Left renal cortex interstitium (tissue), 4 donors: ENCODE results near the gene ACTN1. TPM values are rescaled to one million over a fixed set of nuclear protein-coding genes. Genes with fewer than 3 reads are reported as not detected.

Experiments
- DNase-seq, 4 donors: peaks; one replicate each; pipeline ENCODE4 v3.0.0-alpha.2; 2013; ENCODE audit warnings: low read depth in 4 of 4, low spot score in 2 of 4, missing footprints in 1 of 4
- polyA plus RNA-seq, 4 donors: library from polyadenylated mRNA; unstranded; fragments of 120-200 nt; gene quantifications; one replicate each; pipeline ENCODE4 v1.2.1, GENCODE V29; 2013; ENCODE audit not compliant: insufficient read length in 4 of 4

Gene ACTN1
- polyA plus RNA-seq, 4 donors, result 71.6 to 83.5 (median 75.3) TPM

DNA sequence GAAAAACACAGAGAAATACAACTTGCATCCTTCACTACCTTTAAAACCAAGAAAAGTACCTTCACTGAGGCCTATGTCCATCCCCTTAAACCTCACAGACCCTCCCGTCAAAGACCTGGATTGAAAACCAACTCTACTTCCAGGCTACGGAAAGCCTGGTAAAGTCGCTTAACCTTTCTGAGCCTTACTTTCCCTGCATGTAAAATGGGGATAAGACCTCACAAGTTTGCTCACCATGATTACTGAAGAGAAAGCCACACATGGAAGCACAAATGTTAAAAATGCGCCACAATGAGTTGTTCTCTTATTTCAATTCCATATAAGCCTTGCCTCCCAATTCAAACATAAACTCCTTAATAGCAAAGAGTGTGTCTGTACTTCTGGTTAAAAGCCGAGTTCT is 8.4 kb downstream of the ACTN1 start:
- no peak for DNase-seq

DNA sequence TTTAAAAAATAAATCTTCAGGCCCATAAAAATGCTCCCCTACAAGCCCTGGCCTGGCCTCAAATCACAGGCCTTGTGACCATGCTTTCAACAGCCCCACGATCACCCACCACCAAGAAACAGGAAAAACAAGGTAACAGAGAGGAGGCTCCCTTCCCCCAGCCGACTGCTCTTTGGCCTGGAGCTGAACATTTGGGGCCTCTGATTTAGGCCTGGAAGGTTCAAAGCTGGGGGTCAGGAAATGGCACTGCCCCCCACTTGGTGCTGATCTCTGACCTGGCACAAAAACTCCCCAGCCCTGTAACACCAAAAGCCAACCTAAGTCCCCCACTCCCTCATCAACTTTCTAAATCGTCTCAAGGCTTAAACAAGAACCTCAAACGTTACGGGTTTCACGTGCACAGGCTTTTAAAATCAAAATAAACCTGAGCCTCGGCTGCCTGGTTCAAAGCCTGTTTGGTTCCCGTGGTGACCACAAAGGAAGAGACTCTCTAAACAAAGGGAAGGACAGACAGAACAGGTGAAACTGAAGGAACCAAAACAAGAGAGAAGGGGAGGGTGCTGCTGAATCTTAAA is 9.0 kb downstream of the ACTN1 start:
- DNase-seq, result no peak

DNA sequence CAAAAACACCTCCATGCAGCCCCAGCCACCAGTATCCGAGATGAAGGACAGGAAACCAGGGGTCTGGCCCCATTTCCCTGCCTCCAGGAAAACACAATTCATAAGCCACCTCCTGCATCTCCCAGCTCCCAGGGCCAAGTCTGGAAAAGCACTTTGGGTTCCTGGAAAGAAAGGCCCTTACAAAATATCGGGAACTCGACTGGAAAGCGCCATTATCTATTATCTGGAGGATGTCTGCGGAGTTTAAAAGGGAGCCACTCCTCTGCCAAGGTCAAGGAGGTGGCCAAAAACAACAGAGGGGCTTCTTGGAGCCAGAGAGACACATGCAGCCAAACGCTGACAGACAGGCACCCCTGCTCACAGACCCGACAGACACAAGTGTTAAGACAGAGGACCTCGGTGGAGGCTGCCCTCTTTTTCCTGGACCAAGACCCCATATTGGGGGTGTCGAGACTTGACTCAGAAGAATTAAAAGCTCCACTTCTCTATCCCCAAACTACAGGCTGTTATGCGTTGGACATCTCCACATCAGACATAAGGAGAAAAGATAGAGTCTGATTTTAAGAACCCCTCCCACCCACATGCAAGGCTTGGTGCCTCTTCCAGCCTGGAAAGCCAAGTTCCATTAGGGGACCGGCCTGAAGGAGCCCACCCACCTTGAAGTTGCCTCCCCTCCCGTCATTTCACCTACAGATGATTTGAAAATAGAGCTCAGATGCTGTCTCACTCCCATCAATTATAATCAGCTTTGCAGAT is 9.6 kb downstream of the ACTN1 start:
- DNase-seq, result no peak

DNA sequence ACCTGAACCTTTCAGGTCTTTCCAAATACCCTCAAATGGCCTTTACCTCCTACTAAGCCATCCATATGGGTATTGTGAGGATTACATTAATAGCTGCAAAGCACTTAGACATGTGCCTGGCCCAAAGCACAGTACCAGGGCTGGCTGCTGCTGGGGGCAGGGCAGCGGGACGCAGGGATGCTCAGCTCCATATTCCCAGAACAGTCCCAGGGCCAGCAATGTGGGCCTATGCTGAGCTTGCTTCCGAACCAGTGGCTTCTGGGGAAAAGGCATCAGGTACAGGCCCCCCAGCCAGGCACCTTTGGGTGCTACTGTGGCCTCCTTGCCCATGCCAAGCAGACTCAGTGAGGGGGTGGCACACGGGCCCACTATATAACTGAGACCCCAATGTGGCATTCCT is 10.4 kb downstream of the ACTN1 start:
- DNase-seq, result no peak

DNA sequence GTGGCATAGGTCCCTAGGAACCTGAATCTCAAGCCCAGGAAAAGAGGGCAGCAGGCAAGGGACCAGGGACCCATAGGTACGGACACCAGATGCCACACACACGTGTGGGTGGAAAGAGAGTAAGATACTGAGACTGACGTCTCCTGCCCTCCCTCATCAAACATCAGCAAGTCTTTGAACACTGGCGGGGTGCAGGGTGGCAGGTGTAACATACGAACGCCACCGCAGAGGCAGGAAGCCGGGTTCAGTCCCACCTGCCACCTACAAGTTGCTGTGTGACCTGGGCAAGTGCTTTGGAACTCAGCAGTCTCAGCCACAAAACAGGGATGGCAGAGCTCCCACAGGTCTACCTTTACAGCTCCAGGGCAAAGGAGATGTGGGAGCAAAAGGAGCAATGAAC is 11.1 kb downstream of the ACTN1 start:
- DNase-seq, result no peak

DNA sequence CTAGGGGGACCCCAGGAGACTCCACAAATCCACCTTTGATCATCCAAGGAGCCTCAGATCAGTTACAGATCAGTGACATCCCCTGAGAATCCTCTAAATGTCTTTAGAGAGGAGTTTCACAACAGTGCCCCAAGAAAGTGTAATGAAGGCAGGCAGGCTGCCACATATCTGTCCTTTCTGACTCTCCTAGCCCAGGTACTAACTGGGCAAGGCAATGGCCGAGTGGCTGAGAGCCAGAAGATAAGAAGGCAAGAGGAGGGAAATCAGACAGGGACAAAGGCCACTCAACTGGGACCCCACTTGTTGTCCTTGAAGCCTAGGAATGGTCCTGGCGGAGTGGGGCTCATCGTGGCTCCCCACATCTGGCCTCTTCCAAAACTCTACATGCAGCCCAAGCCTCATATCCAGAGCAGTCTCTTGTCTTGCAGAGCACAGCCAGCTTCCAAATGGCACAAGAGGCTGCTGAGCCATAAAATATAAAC is 11.6 kb downstream of the ACTN1 start:
- DNase-seq, result no peak

DNA sequence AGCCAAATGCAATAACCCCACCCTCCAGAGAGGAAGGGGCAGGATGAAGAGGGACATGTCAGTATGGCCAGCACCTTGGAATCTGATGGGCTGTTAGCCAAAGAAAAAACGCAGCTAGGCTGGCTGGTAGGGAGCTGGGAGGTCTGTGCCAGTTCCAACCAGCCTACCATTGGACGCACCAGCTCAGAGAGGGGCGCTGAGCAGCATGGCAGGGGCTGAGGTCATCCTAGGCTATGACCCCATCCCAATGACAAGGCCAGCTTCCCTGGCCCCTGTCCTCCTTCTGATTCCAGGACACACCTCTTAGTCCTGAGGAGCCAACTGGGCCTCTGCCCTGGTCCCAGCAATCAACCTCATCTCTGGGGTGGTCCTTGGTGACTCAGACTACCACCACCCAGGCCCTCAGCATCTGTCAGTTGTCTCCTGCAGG is 12.2 kb downstream of the ACTN1 start:
- DNase-seq, result no peak

DNA sequence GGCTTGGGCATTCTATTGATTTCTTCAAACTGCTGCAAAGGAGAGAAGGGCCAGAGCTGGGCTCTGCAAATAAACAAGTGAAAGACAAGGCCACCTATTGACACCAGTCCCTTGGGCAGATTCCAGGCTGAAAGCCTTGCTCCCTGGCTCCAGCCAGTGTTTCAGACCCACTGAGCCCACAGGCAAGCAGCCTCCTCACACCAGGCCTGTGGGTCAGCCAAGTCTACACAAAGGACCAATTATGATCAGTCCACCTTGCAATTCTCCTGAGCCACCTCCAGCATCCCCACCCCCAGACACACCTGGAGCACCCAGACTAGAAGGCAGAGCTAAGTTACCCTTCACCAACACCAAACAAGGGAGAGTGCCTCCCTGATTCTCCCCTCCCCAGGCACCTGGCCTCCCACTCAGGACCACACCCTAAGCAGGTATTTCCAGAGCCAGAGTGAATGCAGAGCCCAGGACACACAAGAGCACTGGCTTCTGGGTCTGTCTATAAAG is 13.8 kb downstream of the ACTN1 start:
- no peak for DNase-seq

DNA sequence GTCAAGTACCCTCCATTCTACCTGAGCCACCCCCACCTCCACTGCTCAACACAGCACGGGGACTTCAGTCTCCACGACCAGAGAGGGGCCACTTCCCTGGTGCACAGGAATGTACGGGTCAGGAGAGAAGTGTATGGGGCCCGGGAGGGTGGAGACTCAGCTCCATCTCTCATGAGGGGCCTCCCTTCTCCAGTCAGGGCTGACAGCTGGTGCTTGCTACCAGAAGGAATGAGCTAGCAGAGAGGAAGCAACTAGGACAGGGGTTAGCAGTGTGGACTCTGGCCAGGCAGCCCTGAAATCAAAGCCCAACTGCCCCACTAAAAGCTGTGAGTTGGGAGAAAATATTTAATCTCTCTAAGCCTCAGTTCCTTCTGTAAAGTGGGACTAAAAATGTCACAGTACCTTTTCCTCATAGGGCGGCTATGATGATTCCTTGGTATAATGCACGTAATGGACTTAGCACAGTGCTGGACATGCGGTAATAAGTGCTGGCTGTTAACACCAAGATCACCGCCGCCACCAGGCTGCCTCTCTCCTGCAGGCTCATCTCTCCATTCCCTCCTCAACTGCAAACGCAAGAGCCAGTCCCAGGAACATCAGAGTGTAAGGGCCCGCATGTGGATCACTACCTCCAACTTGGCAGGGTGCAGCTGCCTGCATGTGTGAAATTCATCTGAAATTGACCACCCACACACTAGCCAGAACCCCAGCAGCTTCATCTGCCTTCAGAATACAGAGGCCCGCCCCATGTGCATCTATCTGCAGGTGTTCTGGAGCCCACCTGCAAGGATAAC is 14.6 kb downstream of the ACTN1 start:
- DNase-seq, result no peak

DNA sequence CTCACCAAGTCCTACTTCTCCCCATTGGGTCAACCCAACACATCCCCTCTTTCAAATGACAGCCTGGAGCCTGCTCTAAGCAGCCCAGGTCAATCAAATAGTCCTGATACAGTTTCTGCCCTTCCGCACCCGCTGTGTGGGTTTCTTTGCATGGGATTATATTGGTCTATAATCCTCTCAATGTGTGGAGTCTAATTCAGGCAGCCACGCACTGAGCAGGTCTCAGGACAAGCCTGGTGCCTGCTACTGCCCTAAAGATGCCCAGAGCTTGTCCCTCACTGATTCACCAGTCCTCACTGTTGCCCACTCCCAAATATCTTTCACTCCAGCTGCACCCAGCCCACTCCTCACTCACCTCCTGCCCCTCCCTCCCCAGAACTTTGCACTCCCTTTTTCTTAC is 16.4 kb downstream of the ACTN1 start:
- DNase-seq, result no peak

DNA sequence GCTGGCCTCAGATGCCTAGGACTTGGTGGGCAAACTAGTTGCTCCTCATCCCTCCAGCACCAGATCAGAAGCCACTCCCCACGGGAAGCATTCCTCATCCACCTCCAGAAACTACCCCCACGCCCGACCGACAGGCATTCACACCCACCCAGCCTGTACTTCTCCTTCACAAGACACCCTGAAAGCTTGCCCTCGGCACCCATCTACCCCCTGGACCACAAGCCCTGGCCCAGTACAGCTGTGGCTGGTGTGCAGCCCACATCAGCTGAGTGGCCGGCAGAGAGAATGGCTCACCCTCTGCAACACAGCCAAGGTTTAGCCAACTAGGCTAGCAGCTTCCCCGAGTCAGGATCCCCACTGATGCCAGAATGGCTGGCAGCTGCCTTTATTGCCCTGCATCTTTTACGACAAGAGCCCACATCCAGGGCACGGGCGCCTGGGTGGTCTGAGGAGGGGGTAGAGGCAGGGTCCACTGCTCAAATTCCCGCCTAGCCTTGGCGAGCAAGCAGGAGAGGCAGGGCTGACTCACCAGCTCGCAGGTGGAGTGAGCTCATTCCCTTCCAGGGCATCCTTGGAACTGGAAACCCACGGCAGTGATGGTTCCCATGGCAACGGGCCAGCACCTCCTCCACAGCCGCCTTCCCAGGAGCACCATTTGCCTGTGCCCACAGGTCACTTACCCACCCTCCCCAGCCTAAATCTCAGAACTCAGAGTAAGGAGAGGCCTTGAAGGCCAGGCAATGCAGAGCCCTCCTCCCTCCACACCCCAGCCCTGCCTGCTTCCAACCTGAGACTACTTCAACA is 17.1 kb downstream of the ACTN1 start:
- DNase-seq, result no peak

DNA sequence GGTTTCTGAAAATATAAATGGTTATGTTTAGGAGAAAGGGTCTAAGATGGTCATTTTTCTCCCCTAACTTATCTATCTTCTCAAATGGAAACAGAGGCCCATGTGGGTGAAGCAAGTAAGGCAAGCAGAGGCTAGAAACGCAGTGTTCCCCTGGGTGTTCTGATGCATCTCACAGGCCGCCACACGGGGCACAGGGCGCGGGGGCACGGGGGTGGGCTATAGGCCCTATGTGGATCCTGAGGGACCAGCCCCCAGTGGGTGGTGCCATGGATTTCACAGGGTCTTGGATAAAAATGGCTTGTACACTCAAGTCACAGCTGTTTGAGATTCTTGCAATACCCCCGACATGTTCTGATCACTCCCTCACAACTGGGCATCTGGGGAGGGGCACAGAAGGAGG is 17.7 kb downstream of the ACTN1 start:
- DNase-seq, result no peak

DNA sequence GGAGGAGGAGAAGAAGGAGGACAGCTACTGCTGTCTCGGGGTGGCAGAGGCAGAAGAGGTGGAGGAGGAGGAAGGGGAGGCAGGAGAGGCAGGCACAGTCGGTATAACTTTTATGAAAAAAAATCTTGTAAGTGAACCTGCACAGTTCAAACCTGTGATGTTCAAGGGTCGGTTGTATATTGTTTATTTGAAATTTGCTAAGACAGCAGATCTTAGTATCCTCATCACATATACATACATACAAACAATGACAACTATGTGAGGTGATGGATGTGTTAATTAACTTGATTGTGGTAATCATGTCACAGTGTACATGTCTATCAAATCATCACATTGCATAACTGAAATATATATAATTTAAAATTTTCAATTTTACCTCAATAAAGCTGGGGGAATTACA is 19.0 kb downstream of the ACTN1 start:
- DNase-seq, result no peak

DNA sequence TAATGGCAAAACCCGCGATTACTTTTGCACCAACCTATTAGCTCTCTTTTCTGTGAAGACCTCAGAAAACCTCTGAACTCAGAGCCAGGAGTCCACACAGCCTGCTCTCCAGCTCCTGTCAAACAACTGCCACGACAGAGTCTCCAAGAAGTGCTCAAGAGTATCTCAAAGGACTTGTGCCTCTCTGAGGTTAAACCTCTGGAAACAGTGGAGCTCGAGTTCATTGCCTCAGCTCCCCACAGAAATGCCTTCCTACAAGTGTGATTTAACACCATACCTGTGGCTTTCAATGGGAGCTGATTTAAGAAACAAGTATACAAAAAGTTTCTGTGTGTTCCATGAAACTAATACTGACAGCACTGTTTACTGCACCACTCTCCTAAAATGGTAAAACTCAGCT is 20.1 kb downstream of the ACTN1 start:
- no peak for DNase-seq

DNA sequence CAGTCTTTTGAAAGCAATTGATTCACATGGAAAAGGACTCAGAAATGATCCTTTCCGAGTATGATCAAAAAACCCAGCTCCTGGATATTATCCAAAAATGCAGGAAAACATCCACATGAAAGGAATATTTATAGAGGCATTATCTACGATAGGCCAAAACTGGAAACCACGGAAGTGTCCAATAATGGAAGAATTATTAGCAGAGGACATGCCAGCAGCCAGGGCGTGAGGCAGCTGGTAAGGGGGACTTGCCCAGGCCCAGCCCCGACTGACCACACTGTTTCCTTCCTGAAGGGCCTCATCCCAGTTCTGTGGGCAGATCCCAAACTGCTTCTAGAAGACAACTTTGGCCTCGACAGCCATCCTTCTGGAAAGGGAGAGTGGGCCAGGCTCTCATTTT is 20.5 kb downstream of the ACTN1 start:
- no peak for DNase-seq

DNA sequence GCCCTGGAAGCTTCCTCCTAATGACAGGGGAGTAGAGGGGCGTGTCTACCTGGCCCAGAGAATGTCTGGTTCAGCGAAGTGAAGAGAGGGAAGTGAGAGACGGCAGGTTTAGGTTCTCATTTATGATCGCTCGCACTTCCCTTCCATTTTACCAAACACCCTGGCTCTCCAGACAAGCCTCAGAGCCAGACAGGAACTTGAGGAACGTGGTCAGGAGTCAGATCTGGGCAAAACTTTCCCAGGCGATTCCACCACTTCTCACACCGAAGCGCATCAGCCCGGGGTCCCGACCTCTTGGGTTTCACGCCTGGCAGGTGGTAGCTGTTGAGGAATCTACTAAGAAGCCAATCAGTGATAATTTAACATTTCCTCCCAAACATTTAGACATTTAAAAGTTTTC is 21.3 kb downstream of the ACTN1 start:
- DNase-seq, result no peak

DNA sequence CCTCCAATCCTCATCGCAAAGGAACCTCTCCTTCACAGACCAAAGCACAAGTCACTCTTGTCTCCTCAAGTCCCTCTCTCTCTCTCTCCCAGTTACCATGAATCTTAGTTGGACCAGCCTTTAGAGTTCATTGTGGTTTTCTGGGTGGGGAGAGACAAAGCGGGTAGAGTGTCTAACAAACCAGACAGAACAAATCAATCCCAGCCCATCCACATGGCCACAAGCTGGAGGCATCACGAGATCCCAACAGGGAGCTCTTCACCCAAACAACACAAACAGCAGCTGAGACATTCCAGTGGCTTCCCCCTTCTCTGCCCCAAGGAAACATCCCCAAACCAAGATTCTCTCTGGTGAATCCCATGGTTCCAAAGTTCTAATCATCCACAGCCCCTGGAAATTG is 22.4 kb downstream of the ACTN1 start:
- DNase-seq, result no peak

DNA sequence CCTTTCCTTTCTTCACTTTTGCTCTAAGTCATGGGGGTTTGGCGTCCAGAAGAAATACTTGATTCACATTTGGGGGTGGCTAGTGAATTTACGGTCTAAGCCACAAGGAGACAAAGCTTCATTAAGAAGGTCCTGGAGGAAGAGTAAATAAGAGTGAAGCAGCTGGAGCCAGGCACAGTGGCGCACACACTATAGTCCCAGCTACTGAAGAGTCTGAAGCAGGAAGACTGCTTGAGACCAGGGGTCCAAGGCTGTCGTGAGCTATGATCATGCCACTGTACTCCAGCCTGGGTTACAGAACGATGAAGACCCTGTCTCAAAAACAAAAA is 23.3 kb downstream of the ACTN1 start:
- DNase-seq, result no peak

DNA sequence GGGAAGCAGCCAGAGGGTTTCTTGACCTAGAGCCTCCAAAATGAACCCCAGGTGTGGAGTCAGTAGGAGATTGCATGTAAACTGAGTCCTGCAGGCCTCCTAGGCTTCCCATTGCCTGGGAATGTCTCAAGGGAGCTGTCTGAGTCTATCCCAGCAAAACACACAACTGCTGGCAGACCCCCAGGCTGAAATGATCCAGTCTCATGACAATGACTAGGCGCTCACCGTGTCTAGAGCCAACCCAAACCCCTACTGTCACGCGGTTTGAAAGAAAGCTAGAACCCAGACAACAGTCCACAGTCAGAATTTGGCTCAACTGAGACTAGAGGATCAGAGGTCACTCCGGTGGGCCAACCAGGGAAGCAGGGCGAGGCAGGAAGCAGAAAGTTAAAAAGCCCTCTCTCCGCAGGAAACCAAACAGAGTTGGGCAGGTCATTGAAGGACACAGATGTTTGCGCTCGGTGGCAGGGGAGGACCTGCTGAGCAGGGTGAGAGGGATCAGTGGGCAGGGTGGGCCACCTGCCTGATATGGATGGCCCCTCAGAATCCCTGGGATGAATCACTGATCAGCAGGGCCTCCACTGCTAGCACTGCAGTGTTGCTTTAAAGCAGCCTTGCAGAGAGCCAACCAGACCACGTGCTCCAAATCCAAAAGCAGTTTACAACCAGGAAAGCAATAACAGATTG is 23.8 kb downstream of the ACTN1 start:
- DNase-seq, result no peak

DNA sequence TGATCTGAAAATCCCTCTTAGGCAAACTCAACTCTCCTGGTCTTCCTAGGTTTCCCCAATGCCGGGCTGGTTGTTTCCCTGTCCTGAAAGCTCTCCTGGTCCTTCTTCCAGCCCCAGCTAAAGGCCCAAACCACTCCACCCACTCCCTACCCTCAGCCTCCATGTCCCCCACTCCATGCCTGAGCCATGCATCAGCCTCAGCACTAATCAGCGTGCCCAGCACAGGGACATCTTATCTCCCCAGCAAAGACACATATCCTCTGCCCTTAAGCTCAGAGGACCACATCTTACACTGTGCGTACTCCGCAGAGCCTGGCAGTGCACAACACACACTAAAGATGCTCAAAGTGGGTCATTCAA is 25.9 kb downstream of the ACTN1 start:
- no peak for DNase-seq
